Tibial nerve (tissue), 4 donors: Measurements from ENCODE around the gene RAPGEF5. TPM values are rescaled to one million over a fixed set of nuclear protein-coding genes. Genes with fewer than 3 reads are reported as not detected.

Experiments used
- DNase-seq, 2 donors: peaks; one replicate each; pipeline ENCODE4 v3.0.0-alpha.2; 2019; ENCODE audit warnings: low spot score in 2 of 2
- H3K27ac ChIP-seq, 4 donors: fragments of 200-600 bp; sonication (generic) in 3 of 4; one replicate each; pipeline ENCODE4 v1.5.1; 2017 to 2019; ENCODE audit warnings: mild to moderate bottlenecking in 1 of 4
- H3K27me3 ChIP-seq, 2 donors: fragments of 200-600 bp; sonication (generic) in 1 of 2; one replicate each; pipeline versions ENCODE4 v1.5.1 to v1.6.0; 2017 to 2019
- H3K36me3 ChIP-seq, 3 donors: fragments of 200-600 bp; sonication (generic); one replicate each; pipeline ENCODE4 v1.5.1; 2018 to 2019
- H3K4me1 ChIP-seq, 4 donors: fragments of 200-600 bp; sonication (generic) in 3 of 4; one replicate each; pipeline ENCODE4 v1.5.1; 2017 to 2019
- H3K4me3 ChIP-seq, 4 donors: fragments of 200-600 bp; sonication (generic) in 3 of 4; one replicate each; pipeline ENCODE4 v1.5.1; 2017 to 2019; ENCODE audit warnings: mild to moderate bottlenecking in 1 of 4, moderate library complexity in 1 of 4
- H3K9me3 ChIP-seq, 4 donors: fragments of 200-600 bp; sonication (generic) in 3 of 4; one replicate each; pipeline ENCODE4 v1.5.1; 2017 to 2019
- EP300 ChIP-seq, 2 donors: sonication (generic); formaldehyde crosslinking; IDR thresholded peaks; one replicate each; pipeline ENCODE4 v1.6.1; 2017; ENCODE audit warnings: antibody characterized with exemption in 2 of 2, mild to moderate bottlenecking in 1 of 2
- POLR2A ChIP-seq, 2 donors: fragments of 450-650 bp; IDR thresholded peaks; one replicate each; pipeline ENCODE4 v1.6.1; 2017; ENCODE audit warnings: antibody characterized with exemption in 2 of 2, mild to moderate bottlenecking in 2 of 2, moderate library complexity in 2 of 2
- WGBS, 2 donors: methylation state at CpG; one replicate each; pipeline ENCODE4 v1.1.5; 2018; 5-methylcytosine and 5-hydroxymethylcytosine counted together
- total RNA-seq, 4 donors: library from RNA; depleted of rRNA; stranded (reverse); fragments of >200 nt; gene quantifications; one replicate each; pipeline ENCODE4 v1.1.0, GENCODE V29; 2016
- TF ChIP-seq, protein P1 (sequence below), 5 experiments: fragments of 200-600 bp in 3 of 5; fragments of 450-650 bp in 2 of 5; sonication (generic) in 3 of 5; IDR thresholded peaks; one replicate each; pipeline ENCODE4 v1.5.1; 2016 to 2019; ENCODE audit warnings: antibody characterized with exemption in 5 of 5, mild to moderate bottlenecking in 3 of 5, moderate library complexity in 2 of 5

The RAPGEF5 gene
- total RNA-seq, 4 donors from 2014 or later = 63.3 to 121 (median 76.9) TPM

DNA sequence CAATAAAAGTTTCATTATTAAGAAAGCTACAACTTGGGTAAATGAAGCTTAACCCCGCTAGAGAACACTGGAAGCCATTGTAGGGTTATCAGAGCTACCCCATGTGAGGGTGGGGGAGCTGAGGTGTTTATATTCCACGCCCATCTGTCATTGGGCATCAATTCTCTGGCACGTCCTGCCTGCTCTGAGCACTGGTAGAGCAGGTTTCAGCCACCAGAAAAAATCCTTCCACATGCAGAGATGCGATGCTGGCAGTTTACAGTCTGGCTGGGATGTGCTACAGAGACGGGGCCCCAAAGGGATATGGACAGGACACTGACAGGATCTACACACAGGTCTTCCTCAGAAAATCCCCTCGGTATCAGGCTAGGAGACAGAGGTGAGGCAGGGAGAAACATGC lies 15.9 kb upstream of the RAPGEF5 start:
- no peak overlapping the region for H3K27ac ChIP-seq
- TF ChIP-seq, protein P1, sequence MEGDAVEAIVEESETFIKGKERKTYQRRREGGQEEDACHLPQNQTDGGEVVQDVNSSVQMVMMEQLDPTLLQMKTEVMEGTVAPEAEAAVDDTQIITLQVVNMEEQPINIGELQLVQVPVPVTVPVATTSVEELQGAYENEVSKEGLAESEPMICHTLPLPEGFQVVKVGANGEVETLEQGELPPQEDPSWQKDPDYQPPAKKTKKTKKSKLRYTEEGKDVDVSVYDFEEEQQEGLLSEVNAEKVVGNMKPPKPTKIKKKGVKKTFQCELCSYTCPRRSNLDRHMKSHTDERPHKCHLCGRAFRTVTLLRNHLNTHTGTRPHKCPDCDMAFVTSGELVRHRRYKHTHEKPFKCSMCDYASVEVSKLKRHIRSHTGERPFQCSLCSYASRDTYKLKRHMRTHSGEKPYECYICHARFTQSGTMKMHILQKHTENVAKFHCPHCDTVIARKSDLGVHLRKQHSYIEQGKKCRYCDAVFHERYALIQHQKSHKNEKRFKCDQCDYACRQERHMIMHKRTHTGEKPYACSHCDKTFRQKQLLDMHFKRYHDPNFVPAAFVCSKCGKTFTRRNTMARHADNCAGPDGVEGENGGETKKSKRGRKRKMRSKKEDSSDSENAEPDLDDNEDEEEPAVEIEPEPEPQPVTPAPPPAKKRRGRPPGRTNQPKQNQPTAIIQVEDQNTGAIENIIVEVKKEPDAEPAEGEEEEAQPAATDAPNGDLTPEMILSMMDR (IDR thresholded peaks at IDR 0.05) = no peak
- TF ChIP-seq EP300 (IDR thresholded peaks at IDR 0.05) (no peak), POLR2A (IDR thresholded peaks at IDR 0.05) (no peak)
- 82 to 85% methylated on average over 6 of the region's 6 CpGs for WGBS, 2 donors

DNA sequence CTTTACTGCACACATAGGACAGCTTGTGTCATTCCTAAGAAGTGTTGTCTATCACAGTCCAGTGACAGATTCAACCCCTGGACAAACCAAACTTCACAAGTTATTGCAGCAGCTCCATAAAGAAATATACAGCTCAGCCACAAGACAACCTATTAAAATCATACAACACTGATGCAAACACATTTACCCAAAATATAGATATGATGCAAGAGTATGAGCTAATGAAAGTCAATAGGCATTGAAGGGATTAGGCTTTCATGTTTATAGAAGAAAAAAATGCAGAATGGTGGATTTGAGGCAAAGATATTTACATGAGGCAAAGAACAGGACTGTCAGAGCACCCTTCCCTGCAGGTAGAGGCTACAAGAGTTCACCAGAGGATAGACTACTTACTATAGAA lies 14.9 kb upstream of the RAPGEF5 start:
- H3K4me3 ChIP-seq = no peak overlapping the region
- TF ChIP-seq, protein P1 (IDR thresholded peaks at IDR 0.05) = no peak
- TF ChIP-seq EP300 (IDR thresholded peaks at IDR 0.05) (no peak), POLR2A (IDR thresholded peaks at IDR 0.05) (no peak)
- no peaks in the 10 kb centered on the region for H3K36me3 ChIP-seq
- H3K27me3 ChIP-seq = no peaks in the 10 kb centered on the region
- no peaks in the 10 kb centered on the region for H3K4me1 ChIP-seq
- H3K27ac ChIP-seq = no peak overlapping the region
- H3K9me3 ChIP-seq = no peaks in the 10 kb centered on the region
- no peak for DNase-seq

More for the DNA sequence above, 15.9 kb upstream of the RAPGEF5 start:
- Histone ChIP-seq H3K4me3 (no peak overlapping the region), H3K4me1 (no peaks in the 10 kb centered on the region), H3K9me3 (no peaks in the 10 kb centered on the region), H3K27me3 (no peaks in the 10 kb centered on the region), H3K36me3 (no peaks in the 10 kb centered on the region)
- no peak for DNase-seq

DNA sequence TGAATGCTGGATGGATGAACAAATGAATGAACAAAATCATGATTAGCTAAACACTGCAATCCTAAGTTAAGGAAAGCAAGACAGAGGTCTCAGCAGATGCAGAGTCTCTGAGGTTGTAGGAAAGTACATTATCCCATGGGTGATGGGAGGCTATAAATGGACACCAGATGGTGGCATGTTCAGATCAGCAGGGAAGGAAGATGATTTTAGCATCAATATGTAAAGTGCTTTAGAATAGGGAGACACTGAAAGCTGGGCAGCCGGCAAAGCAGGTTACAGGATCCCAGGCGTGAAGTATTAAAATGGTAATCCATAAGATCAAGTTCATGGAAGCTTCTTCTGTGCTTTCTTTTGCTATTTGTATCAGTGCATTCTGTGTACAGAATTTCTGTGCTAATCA lies 7.9 kb upstream of the RAPGEF5 start:
- DNase-seq = no peak
- 86 to 92% methylated on average over 2 of the region's 2 CpGs for WGBS, 2 donors
- Histone ChIP-seq H3K9me3 (no peaks in the 10 kb centered on the region), H3K36me3 (no peaks in the 10 kb centered on the region), H3K27ac (no peak overlapping the region), H3K4me3 (no peak overlapping the region), H3K27me3 (no peaks in the 10 kb centered on the region), H3K4me1 (no peaks in the 10 kb centered on the region)
- TF ChIP-seq, protein P1 (IDR thresholded peaks at IDR 0.05) = no peak
- TF ChIP-seq EP300 (IDR thresholded peaks at IDR 0.05) (no peak), POLR2A (IDR thresholded peaks at IDR 0.05) (no peak)

DNA sequence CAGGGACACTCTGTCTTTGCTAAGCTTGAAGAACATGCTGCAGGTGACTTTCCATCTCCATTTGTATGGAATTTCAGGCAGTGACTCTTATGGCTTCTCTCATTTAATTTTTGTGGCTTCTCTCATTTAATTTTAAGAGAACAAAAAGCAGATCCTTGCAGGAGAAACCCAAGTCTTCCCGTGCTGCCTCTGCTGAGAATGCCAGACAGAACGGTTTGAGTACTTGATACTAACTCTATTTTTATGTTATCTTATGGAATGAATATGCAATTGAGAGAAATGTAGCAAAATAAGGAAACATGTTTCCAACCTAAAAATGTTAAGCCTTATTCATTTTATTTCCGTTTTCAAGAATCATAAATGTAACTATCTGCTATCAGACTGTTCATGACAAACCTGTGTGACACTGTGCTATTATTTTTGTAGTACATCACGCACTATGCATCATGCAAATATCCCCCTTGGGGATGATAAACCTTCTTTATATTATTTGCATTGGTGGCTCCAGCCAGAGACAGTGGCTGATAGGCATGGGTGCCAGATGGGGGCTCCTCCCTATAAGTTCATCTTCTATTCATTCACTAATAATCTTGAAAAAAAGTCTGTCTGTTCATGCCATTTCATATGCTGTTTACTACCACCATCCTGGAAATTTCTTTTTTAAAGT lies 6.9 kb upstream of the RAPGEF5 start:
- Histone ChIP-seq H3K36me3 (no peaks in the 10 kb centered on the region), H3K27me3 (no peaks in the 10 kb centered on the region), H3K9me3 (no peaks in the 10 kb centered on the region), H3K27ac (no peak overlapping the region), H3K4me3 (no peak overlapping the region), H3K4me1 (no peaks in the 10 kb centered on the region)
- 91 to 92% methylated on average over 4 of the region's 4 CpGs for WGBS, 2 donors
- DNase-seq = no peak
- TF ChIP-seq, protein P1 (IDR thresholded peaks at IDR 0.05) = no peak
- no peak for TF ChIP-seq POLR2A (IDR thresholded peaks at IDR 0.05)
- TF ChIP-seq EP300 (IDR thresholded peaks at IDR 0.05) = no peak

DNA sequence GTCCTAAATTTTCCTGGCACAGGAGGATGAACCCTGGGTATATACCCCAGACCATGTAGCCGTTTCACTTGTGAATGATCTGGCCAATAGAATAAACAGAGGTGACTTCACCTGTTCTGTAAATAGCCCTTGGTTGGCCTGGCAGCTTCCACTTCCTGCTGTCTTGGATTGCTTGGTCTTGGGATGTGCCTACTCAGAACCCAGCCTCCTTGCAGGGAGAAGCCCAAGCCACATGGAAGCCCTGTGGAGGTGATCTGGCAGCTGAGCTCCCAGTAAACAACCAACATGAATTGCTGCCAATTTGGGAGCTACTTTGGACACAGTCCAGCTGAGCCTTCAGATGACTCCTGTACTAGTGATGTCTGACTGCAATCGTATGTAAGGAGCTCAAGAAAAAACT lies 4.8 kb upstream of the RAPGEF5 start:
- no peak overlapping the region for H3K27ac ChIP-seq
- no peak overlapping the region for H3K4me3 ChIP-seq
- H3K4me1 ChIP-seq = peaks cover 0 to 8% (median 2%) of the 10 kb centered on the region in 4 donors
- no peaks in the 10 kb centered on the region for H3K36me3 ChIP-seq
- 69 to 77% methylated on average over 2 of the region's 2 CpGs for WGBS, 2 donors
- no peak for DNase-seq
- TF ChIP-seq, protein P1 (IDR thresholded peaks at IDR 0.05) = no peak
- TF ChIP-seq EP300 (IDR thresholded peaks at IDR 0.05) = no peak
- TF ChIP-seq POLR2A (IDR thresholded peaks at IDR 0.05) = no peak
- no peaks in the 10 kb centered on the region for H3K27me3 ChIP-seq
- H3K9me3 ChIP-seq = no peaks in the 10 kb centered on the region
